ENCODE data around the gene GOLGA8R.
"Not testable (repeated sequence)": the region's sequence is repeated elsewhere in the genome, so short reads cannot be mapped to it uniquely, and the experiment has no call there.

DNA sequence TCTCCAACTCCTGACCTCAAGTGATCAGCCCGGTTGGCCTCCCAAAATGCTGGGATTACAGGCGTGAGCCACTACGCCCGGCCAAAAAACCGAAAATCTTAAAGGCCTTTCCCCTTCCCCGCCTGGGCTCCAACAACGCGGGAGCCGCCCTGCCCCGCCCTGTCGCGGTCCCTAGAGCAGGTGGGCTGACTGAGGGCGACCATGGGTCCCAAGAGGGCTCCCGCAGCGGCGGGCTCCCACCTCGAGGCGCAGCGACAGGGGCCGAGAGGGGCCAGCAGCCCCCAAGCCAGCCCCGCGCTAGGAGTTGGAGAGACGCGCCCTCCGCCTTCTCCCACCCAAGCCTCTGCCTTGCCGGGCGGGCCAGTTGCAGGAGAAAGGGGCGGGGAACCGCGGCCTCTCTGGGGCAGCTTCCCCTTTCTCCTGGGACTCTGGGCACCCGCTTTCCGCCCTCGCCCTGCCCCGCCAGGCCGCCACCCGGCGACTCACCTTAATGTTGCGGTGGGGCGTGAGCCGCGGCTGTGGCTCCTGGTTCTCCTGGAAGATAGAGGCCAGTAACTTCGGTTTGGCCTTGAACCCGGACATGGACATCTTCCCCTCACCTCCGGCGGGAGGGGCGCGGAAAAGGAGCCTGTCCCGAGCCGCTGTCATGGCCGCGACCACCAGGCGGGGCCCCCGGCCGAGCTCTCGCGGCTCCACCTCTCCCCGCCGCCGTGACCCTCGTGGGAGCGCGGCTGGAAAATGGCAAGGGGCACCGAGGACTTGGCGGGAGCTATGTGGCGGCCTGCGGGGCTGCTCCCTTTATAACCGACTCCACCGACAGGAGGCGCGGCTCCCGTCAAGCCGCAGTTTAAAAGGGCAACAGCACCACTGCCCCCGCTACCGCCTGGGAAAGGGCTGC is 21.0 kb downstream of the GOLGA8R start, which contains the start of gene CHRFAM7A:
- TF ChIP-seq POLR2A (IDR thresholded peaks at IDR 0.05; ENCODE audit: low read depth) = not testable (repeated sequence)
- TF ChIP-seq, protein P1, sequence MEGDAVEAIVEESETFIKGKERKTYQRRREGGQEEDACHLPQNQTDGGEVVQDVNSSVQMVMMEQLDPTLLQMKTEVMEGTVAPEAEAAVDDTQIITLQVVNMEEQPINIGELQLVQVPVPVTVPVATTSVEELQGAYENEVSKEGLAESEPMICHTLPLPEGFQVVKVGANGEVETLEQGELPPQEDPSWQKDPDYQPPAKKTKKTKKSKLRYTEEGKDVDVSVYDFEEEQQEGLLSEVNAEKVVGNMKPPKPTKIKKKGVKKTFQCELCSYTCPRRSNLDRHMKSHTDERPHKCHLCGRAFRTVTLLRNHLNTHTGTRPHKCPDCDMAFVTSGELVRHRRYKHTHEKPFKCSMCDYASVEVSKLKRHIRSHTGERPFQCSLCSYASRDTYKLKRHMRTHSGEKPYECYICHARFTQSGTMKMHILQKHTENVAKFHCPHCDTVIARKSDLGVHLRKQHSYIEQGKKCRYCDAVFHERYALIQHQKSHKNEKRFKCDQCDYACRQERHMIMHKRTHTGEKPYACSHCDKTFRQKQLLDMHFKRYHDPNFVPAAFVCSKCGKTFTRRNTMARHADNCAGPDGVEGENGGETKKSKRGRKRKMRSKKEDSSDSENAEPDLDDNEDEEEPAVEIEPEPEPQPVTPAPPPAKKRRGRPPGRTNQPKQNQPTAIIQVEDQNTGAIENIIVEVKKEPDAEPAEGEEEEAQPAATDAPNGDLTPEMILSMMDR (IDR thresholded peaks at IDR 0.05) = not testable (repeated sequence)

All from esophagus muscularis mucosa (tissue), 3 donors.